TTC549 (cell line): Measurements from ENCODE around the gene PID1.

Experiments
- FAIRE-seq: peaks from 2 replicates; lab custom pipeline; 2012; peaks lifted over from hg19 to GRCh38; lab: Jason Lieb, UNC

Gene PID1

GRCh38 chr2:229261076-229261475 lies 10.0 kb downstream of the PID1 start:
- no peak for FAIRE-seq

DNA sequence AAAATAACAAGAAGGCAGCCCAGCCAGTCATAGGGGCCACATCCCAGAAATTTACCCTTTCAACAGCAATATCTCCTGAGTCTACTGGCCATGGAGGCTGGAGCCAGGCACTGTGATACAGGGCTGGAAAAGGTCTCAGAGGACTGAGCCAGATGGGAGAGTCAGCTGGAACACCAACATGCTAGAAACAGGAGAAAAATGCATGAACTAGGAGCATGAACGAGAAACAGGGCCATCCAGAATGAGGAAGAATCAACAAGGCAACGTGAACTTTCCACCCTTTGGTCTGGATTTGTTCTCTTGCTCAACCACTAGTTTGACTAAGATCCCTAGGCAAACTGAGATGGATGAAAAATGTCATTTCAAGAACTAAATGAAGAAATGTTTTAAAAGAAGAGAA lies 13.1 kb downstream of the PID1 start:
- no peak for FAIRE-seq

- no peak for FAIRE-seq
These were observed 14.7 kb downstream of the PID1 start for GRCh38 chr2:229256376-229256775.

- no peak for FAIRE-seq
These were observed 16.9 kb downstream of the PID1 start for GRCh38 chr2:229254206-229254605.

DNA sequence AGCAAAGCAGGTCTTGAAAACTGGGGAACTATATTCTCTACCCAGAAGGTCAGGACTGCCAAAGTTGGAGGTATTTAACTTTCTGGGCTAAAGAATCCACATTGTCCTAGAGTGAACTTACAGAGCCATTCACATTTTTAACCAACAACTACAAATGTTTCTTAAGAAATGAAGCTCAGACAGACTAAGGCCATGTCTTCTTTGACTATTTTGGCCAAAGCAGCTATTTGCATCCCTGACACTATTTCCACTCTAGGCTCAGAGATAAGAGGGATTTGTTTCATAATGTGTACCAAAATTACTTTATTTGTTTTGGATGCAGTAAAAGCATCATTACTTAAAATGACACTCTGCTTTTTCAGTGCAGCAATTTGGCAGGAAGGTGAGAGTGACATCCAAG lies 18.1 kb downstream of the PID1 start:
- FAIRE-seq: no peak

DNA sequence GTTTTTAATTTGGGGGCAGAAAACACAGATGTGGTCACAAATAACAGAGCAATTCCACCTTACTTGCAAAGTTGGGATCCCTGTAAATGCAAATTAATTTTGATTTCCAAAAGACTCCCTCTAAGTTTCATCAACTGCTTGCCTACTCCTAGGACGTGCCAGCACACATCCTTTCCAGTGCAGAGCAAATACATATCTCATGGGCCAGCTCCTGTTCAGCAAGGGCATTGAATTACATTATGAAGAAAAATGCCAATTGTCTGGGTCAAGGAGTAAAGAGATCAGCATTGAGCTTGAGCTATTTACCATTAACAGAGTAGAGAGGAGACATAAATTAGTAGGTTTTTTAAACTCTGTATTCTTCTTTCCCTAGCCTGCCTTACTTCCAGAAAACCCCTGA lies 18.8 kb downstream of the PID1 start:
- no peak for FAIRE-seq

DNA sequence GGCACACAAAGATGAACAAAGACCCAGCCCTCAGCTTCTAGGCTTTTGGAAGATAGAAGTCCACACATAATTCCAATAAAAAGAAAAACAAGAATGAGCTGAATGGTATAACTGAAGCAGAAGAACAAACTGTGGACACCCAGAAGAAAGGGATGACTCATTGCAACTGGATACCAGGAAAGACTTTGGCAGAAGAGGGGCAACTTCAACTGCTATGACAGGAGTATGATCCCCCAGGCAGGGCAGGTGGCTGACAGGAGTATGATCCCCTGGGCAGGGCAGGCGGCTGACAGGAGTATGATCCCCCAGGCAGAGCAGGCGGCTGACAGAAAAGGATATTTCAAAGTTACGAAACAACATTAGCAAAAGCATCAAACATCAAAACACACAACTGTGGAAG lies 21.6 kb downstream of the PID1 start:
- no peak for FAIRE-seq

DNA sequence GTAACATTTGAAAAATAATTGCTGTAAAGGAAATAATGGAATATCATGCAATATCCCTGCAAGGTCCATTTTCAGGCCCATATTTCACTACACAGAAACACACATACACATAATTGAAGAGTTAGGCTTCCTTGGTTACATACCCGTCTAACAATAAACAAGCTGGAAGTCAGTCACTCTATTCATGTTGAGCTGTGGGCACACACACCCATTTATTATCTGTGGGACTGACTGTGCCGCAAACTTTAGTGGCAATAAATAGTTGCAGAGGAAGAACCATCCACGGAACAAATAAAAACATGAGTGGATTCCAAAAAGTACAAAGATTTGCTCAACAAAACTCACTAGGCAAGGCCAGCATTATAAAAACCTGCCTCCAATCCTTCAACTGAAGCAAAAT lies 24.8 kb downstream of the PID1 start:
- no peak for FAIRE-seq

GRCh38 chr2:229244975-229245374 lies 26.1 kb downstream of the PID1 start:
- FAIRE-seq: no peak

- FAIRE-seq: no peak
These were observed 27.1 kb downstream of the PID1 start for GRCh38 chr2:229243890-229244560.

- FAIRE-seq: no peak
These were observed 30.0 kb downstream of the PID1 start for GRCh38 chr2:229240984-229241491.

GRCh38 chr2:229239021-229239420 lies 32.1 kb downstream of the PID1 start:
- FAIRE-seq: no peak

- no peak for FAIRE-seq
These were observed 33.8 kb downstream of the PID1 start for GRCh38 chr2:229237270-229237669.

DNA sequence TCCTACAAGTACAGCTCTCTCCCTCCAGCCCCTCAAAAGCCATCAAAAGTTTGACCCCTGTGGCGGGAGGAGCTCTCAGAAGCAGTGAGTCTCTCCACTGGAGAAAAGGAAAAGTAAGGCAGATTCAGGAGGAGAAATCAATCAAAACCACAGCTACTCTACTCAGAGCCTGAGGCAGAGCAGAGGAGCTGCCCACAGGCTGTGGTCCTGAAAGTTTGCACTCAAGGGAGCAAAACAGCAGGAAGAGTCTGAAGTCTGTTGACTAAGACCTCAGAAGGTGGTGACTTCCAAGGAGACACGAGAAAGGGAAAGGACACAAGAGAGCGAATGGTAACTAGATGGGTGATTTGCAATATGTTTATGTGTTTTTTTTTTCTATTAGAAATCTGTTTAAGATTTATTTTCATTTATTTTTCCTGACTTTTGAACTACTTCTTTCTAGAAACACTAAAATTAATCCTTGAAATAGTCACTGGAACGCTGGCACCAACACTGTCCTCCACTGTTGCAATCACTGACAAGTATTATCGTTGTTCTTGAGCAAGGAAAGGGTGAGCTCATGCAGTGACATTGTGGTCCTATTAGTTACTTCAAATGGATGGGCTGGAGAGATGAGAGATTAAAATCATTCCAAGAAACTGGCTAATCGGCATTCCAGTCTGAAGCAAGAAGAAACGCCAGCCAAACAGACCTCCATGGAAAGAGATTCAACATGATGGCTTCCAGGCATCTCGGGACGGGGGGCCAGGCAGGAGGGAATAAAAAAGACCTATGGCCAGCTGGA lies 35.8 kb downstream of the PID1 start:
- no peak for FAIRE-seq

GRCh38 chr2:229231885-229232284 lies 39.2 kb downstream of the PID1 start:
- FAIRE-seq: no peak

DNA sequence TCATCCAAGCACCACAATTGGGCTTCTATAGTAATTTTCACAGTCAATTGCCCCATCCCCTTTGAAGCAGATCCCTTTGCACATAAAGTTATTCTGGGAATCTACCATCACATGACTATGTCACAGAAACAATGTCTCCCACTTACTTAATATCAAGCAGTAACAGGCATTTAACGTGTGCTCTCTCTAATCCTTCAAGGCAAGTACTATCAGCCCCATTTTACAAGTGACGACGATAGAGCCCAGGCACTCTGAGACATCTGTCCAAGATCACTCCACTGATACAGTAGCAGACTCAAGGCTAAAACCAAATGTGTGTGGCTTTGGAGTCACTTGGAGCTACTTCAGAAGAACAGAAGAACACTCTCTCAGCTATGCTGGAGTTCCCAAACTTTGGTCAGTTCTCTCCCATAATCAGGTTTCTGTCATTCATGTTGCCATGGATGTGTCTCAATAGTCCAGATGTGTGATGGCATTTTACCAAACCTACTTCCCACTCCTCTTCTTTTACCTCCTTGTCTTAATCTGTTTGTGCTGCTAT lies 39.7 kb downstream of the PID1 start:
- no peak for FAIRE-seq

DNA sequence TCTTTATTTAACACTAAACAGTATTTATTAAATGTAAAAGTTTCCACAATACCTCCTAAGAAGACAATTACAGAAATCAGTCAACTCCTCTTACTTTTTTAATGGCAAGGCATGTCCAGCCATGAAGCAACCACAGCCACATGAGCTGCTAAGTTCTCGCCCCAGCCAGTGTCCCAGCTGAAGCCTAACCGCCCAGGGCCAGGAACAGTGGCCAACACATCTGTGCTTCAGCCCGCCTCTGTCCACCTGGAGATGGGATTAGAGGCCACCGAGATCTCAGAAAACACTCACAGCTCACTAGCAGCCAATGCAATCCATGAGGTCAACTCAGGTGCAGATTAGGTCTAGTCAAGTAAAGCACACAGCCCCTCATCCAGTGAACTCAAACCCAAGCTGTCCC lies 40.2 kb downstream of the PID1 start:
- FAIRE-seq: no peak

DNA sequence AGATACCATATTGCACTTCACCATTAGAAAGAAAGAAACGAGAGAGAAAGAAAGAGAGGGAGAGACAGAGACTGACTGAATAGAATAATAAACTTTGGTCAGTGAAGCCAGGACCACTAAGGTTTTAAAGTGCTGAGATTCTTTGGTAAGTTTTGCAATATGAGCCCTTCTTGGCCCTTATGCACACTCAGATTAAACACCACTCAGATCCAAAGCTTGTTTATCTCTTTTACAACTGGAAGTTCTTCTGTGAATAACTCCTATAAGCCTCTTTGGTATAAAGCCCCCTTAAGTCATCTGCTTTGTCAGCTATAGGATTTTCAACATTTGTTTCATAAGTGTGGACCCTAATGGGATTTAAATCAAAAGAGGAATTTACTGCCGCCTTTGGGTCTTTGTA lies 40.8 kb downstream of the PID1 start:
- FAIRE-seq: no peak

- no peak for FAIRE-seq
These were observed 44.7 kb downstream of the PID1 start for GRCh38 chr2:229226382-229226781.

DNA sequence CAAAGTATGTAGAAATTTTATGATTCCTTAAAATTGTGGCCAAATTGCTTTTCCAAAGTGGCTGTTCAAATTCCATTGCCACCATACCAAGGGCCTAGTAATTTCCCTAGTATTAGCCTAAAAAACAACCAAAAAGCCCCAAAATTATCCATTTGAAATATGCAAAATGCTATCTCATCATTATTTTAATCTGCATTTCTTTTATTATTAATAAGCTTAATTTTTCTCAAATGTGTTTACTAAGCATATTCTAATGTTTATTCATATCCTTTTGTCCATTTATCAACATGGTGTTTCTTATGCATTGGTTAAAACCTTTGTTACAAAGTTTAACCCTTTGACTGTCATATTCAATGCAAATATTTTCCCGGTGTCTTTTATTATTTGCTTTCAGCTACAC lies 48.0 kb downstream of the PID1 start:
- FAIRE-seq: no peak

- no peak for FAIRE-seq
These were observed 49.4 kb downstream of the PID1 start for GRCh38 chr2:229221641-229222040.

DNA sequence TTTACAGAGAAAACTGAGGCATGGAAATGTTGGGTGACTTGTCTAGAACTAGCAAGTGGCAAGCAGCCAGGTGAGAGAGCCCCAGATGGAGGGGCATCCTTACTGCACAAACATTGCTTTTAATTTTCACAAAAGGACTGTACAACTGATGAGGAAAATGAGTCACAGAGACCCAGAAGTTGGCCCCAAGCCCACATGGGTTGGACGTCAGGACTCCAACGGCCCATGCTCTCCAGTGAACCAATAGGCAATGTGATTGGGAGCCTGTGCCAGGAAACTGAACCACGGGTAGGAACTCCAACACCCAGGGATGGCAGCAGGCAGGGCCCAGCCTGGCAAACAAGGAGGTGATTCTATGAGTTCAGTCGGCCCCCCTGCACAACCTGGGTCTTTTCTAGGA lies 50.8 kb downstream of the PID1 start:
- FAIRE-seq: no peak

DNA sequence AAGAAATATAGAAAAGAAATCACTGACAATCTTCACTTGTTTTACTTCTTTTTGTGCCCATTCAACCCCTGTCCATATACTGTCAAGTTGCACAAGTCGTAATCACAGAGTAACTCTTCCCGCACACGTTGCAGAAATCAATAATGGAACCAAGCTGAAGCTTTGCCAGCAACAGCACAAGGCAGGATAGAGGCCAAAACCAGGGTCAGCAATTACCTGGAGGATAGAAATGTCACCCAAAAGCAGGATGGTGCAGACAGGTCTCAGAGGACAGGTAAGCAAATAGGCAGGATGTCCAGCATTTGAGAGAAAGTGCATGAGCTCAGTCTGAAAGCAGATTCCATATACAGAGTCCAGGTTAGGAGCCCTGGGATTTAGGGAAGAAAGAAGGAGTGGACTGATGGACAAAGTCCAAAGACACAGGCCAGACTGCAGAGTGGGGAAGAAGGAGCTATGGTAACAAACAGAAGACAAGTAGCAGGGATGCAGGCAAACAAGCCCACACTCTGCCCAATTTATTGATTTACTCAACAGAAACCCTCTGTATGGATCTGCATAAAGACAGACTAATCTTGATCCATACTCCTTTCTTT lies 52.7 kb downstream of the PID1 start:
- FAIRE-seq: no peak
